Activated CD4-positive, alpha-beta memory T cell treated with anti-CD3 and anti-CD28 coated beads, Interleukin-2, amount 10 ng/mL, durations not matched to agents 7 days and 5 days (primary cell): ENCODE results near the gene SIRPB1. TPM values are rescaled to one million over a fixed set of nuclear protein-coding genes. Genes with fewer than 3 reads are reported as not detected.
A peak's percentile ranks its signal among the peaks of the same experiment; 100 is the strongest.
"Not testable (repeated sequence)": the region's sequence is repeated elsewhere in the genome, so short reads cannot be mapped to it uniquely, and the experiment has no call there.

ENCODE experiments used
- CTCF ChIA-PET: fragments of 350-600 bp; sonication (Branson Sonifier 250); formaldehyde crosslinking; loops from one replicate; lab custom pipeline; 2021; ENCODE audit warnings: antibody characterized with exemption, inconsistent platforms; lab: Charles Lee
- POLR2A ChIA-PET: fragments of 350-600 bp; sonication (Branson Sonifier 250); formaldehyde crosslinking; loops from one replicate; lab custom pipeline; 2021; ENCODE audit warnings: antibody characterized with exemption; lab: Charles Lee
- DNase-seq: peaks from one replicate; pipeline ENCODE4 v3.0.0-alpha.2; 2020
- H3K27ac Mint-ChIP-seq: one replicate; pipeline ENCODE4 v1.8.0; 2021; ENCODE audit warnings: mild to moderate bottlenecking, mixed read lengths
- H3K27me3 Mint-ChIP-seq: one replicate; pipeline ENCODE4 v1.8.0; 2021; ENCODE audit warnings: mixed read lengths
- H3K36me3 Mint-ChIP-seq: one replicate; pipeline ENCODE4 v1.8.0; 2021; ENCODE audit warnings: low read depth, mixed read lengths
- H3K4me1 Mint-ChIP-seq: one replicate; pipeline ENCODE4 v1.8.0; 2021; ENCODE audit warnings: mixed read lengths
- H3K4me3 Mint-ChIP-seq: one replicate; pipeline ENCODE4 v1.8.0; 2021; ENCODE audit warnings: mild to moderate bottlenecking, mixed read lengths
- H3K9me3 Mint-ChIP-seq: one replicate; pipeline ENCODE4 v1.8.0; 2021; ENCODE audit warnings: mixed read lengths
- total RNA-seq, 2 experiments: library from RNA; stranded (reverse); gene quantifications; one replicate each; pipeline ENCODE4 v1.2.3, GENCODE V29; 2021

SIRPB1 gene
- total RNA-seq, 2 experiments from 2014 or later, result 5.1 to 7.1 TPM

GRCh38 chr20:1618954-1619540, 762 bp downstream of the SIRPB1 start:
- ChIA-PET CTCF (interaction anchor here (1.2 kb wide), 1 partner anchor 115 kb away, joined by 3 read pairs; no protein-coding TSS in a partner anchor), POLR2A (no interaction called here)
- Mint-ChIP-seq H3K27ac (no peak overlapping the region), H3K9me3 (peaks cover 5% of the 10 kb centered on the region), H3K4me3 (no peak overlapping the region), H3K27me3 (no peaks in the 10 kb centered on the region), H3K36me3 (peaks cover 33% of the 10 kb centered on the region), H3K4me1 (peaks cover 54% of the 10 kb centered on the region)
- DNase-seq, result no peak

DNA sequence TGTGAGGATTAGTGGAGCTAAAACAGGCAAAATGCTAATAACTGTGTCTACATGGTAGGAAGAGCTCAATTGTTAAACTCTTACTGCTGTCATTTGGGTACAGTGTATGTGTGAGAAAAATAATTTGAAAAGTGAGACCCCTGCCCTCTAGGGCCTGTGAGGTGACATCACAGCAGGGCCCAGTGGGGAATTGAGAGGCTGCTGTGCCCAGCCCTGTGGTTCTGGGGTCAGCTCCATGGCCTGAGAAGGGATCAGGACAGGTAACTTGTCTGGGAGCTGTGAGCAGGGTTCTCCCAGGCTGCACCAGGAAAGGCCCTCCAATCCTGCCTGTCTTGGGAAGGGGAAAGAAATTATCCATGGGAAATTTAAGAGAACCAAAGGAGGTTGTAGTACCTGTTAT, 1.3 kb downstream of the SIRPB1 start:
- Mint-ChIP-seq H3K4me1 (peaks cover 51% of the 10 kb centered on the region), H3K36me3 (peaks cover 33% of the 10 kb centered on the region), H3K27ac (no peak overlapping the region), H3K27me3 (no peaks in the 10 kb centered on the region), H3K4me3 (no peak overlapping the region), H3K9me3 (peaks cover 5% of the 10 kb centered on the region)
- CTCF ChIA-PET, result interaction anchor here (1.2 kb wide), 1 partner anchor 116 kb away, joined by 3 read pairs; no protein-coding TSS in a partner anchor
- no peak for DNase-seq
- POLR2A ChIA-PET, result no interaction called here

- Mint-ChIP-seq H3K9me3 (peaks cover 5% of the 10 kb centered on the region), H3K36me3 (peaks cover 31% of the 10 kb centered on the region), H3K4me1 (peaks cover 37% of the 10 kb centered on the region), H3K27ac (no peak overlapping the region), H3K27me3 (no peaks in the 10 kb centered on the region), H3K4me3 (no peak overlapping the region)
- ChIA-PET POLR2A (no interaction called here), CTCF (no interaction called here)
- DNase-seq, result no peak
These were observed 2.9 kb downstream of the SIRPB1 start for GRCh38 chr20:1616858-1617434.

GRCh38 chr20:1610404-1610803, 9.4 kb downstream of the SIRPB1 start:
- CTCF ChIA-PET, result interaction anchor here (0.5 kb wide), 1 partner anchor 766 kb away, joined by 3 read pairs; no protein-coding TSS in a partner anchor
- DNase-seq, H3K27me3 Mint-ChIP-seq, POLR2A ChIA-PET, H3K36me3 Mint-ChIP-seq, H3K27ac Mint-ChIP-seq, H3K4me3 Mint-ChIP-seq, H3K4me1 Mint-ChIP-seq, H3K9me3 Mint-ChIP-seq: not testable (repeated sequence)

DNA sequence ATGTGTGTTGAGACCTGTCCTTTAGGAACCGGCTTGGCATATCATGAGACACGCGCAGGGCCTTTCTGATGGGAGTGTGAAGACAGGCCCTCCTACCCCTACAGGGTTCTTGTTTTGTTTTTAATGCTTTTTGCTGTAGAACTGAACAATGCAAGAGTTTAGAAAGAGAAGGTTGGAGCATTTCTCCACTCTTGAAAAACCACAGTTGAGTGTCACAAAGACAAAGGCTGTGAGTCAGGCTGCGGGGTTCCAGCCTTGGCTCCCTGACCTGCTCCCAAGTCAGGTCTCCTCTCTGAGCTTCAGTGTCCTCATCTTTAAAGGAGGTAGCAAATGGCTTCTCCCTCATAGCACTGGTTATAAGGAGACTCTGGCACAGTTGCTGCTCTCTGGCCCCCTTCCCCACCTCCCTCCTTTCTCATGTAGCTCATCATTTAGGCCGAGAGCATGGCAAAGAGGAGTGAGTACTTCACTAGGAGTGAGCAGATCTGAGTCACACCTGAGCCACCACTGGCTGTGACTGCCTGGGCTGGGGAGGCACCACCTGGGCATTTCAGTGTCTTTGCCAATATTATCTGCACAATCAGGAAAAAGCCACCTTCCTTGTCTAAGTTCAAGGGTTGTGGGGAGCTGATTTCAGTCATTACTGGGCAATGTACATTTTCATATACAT, 11.0 kb downstream of the SIRPB1 start:
- not testable (repeated sequence) for H3K27ac Mint-ChIP-seq

DNA sequence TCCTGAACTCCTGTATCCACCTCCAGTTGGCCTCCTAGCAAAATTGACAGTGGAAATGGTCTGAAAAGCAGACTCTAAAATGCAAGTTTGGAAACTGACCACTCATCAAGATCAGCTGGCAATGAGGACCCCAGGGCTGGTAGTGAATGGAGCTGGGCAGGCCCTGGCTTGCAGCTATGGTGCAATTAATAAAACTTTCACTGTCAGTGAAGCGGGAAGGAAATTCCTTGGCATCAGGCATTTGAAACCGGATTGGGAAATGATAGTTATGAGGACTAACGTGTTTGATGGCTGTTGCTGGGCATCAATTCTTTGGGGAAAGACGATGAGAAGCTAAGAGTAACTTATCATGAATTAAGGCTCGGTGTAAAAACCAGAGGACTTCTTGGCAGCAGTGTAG, 19.1 kb downstream of the SIRPB1 start:
- no peak overlapping the region for H3K27ac Mint-ChIP-seq
- H3K27me3 Mint-ChIP-seq, result no peaks in the 10 kb centered on the region
- H3K36me3 Mint-ChIP-seq, result peaks cover 3% of the 10 kb centered on the region
- POLR2A ChIA-PET, result no interaction called here
- no peak for DNase-seq
- no peaks in the 10 kb centered on the region for H3K4me1 Mint-ChIP-seq
- no peaks in the 10 kb centered on the region for H3K9me3 Mint-ChIP-seq
- no peak overlapping the region for H3K4me3 Mint-ChIP-seq
- CTCF ChIA-PET, result no interaction called here

More for the DNA sequence above, 11.0 kb downstream of the SIRPB1 start:
- H3K27me3 Mint-ChIP-seq, H3K9me3 Mint-ChIP-seq, DNase-seq, H3K36me3 Mint-ChIP-seq, CTCF ChIA-PET, H3K4me3 Mint-ChIP-seq, H3K4me1 Mint-ChIP-seq: not testable (repeated sequence)
- POLR2A ChIA-PET, result interaction anchor here (1.0 kb wide), 1 partner anchor 126 kb away, joined by 3 read pairs; no protein-coding TSS in a partner anchor

- ChIA-PET CTCF (no interaction called here), POLR2A (no interaction called here)
- H3K9me3 Mint-ChIP-seq, result no peaks in the 10 kb centered on the region
- no peak overlapping the region for H3K27ac Mint-ChIP-seq
- H3K4me1 Mint-ChIP-seq, result no peaks in the 10 kb centered on the region
- H3K36me3 Mint-ChIP-seq, result peaks cover 3% of the 10 kb centered on the region
- DNase-seq, result no peak
- H3K4me3 Mint-ChIP-seq, result no peak overlapping the region
- H3K27me3 Mint-ChIP-seq, result no peaks in the 10 kb centered on the region
These were observed 24.5 kb downstream of the SIRPB1 start for GRCh38 chr20:1595333-1595732.

- POLR2A ChIA-PET, result no interaction called here
- Mint-ChIP-seq H3K4me3 (no peak overlapping the region), H3K36me3 (no peaks in the 10 kb centered on the region), H3K9me3 (no peaks in the 10 kb centered on the region), H3K4me1 (peaks cover 24% of the 10 kb centered on the region), H3K27ac (peak overlapping the region; percentile 71), H3K27me3 (no peaks in the 10 kb centered on the region)
- CTCF ChIA-PET, result no interaction called here
- peak; percentile 43 for DNase-seq
These were observed 31.0 kb downstream of the SIRPB1 start for GRCh38 chr20:1588533-1589460.

- Mint-ChIP-seq H3K4me1 (peaks cover 24% of the 10 kb centered on the region), H3K27me3 (no peaks in the 10 kb centered on the region), H3K4me3 (no peak overlapping the region), H3K9me3 (no peaks in the 10 kb centered on the region), H3K36me3 (no peaks in the 10 kb centered on the region), H3K27ac (peak overlapping the region; percentile 71)
- ChIA-PET CTCF (no interaction called here), POLR2A (no interaction called here)
- DNase-seq, result no peak
These were observed 31.9 kb downstream of the SIRPB1 start for GRCh38 chr20:1587781-1588532.

DNA sequence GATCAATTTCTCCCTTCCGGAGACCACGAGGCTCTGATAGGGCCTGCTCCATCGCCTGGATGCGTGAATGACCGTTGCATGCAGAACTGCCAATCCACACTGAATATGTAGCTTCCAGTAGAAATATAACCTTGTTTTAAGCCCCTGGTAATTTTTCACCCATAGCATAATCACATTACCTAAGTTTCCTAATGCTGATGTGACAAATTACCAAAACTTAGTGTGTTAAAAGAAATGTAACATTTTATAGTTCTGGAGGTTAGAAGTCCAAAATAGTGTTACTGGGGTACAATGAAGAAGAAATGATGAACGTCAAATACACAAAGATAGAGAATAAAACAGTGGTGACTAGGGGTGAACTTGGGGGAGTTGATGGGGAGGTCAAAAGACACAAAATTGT, 40.3 kb downstream of the SIRPB1 start:
- POLR2A ChIA-PET, result interaction anchor here (0.6 kb wide), 1 partner anchor 46 kb away, joined by 4 read pairs; no protein-coding TSS in a partner anchor
- CTCF ChIA-PET, result no interaction called here
- H3K9me3 Mint-ChIP-seq, result no peaks in the 10 kb centered on the region
- H3K4me1 Mint-ChIP-seq, result peaks cover 4% of the 10 kb centered on the region
- no peaks in the 10 kb centered on the region for H3K36me3 Mint-ChIP-seq
- no peak for DNase-seq
- H3K4me3 Mint-ChIP-seq, result no peak overlapping the region
- H3K27me3 Mint-ChIP-seq, result no peaks in the 10 kb centered on the region
- no peak overlapping the region for H3K27ac Mint-ChIP-seq

DNA sequence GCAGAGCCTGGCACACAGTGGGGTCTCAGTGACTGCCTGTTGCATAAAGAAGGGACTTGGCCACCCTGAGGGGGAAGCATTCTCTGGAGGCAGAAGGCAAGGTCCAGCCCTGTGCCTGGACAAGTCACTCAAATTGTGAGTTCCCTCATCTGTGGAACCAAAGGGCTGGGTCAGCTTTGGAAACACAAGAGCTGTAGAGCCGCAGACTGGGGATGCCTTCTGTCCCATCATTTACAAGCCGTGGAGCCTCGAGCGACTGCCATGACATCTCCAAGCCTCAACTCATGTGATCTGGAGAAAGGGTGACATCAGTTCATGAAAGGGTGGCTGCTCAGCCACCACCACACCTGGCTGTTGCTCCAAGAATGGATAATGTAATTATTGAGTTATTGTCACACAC, 41.9 kb downstream of the SIRPB1 start:
- H3K27me3 Mint-ChIP-seq, result no peaks in the 10 kb centered on the region
- no peak for DNase-seq

GRCh38 chr20:1577313-1577712, 42.5 kb downstream of the SIRPB1 start:
- H3K27ac Mint-ChIP-seq, CTCF ChIA-PET, H3K36me3 Mint-ChIP-seq, POLR2A ChIA-PET, H3K4me1 Mint-ChIP-seq, H3K9me3 Mint-ChIP-seq, DNase-seq, H3K27me3 Mint-ChIP-seq, H3K4me3 Mint-ChIP-seq: not testable (repeated sequence)

More for the DNA sequence above, 41.9 kb downstream of the SIRPB1 start:
- Mint-ChIP-seq H3K27ac (no peak overlapping the region), H3K9me3 (no peaks in the 10 kb centered on the region), H3K36me3 (no peaks in the 10 kb centered on the region), H3K4me3 (no peak overlapping the region), H3K4me1 (peaks cover 4% of the 10 kb centered on the region)
- ChIA-PET POLR2A (no interaction called here), CTCF (no interaction called here)
